ENCODE data around the gene VEZF1. TPM values are rescaled to one million over a fixed set of nuclear protein-coding genes. Genes with fewer than 3 reads are reported as not detected.

The VEZF1 gene
- total RNA-seq, 4 donors from 2014 or later = 88.5 to 147 (median 91.4) TPM

GRCh38 chr17:58019039-58019438, 31.0 kb upstream of the VEZF1 start:
- 80 to 90% methylated on average over 3 of the region's 3 CpGs for WGBS, 2 donors
- Histone ChIP-seq H3K27me3 (no peaks in the 10 kb centered on the region), H3K27ac (no peak overlapping the region), H3K36me3 (no peaks in the 10 kb centered on the region), H3K9me3 (no peaks in the 10 kb centered on the region), H3K4me3 (replicated peaks in 1 of 3) (no peak overlapping the region), H3K4me1 (peaks cover 9 to 12% of the 10 kb centered on the region in 2 donors)
- TF ChIP-seq CTCF (IDR thresholded peaks at IDR 0.05) (no peak), POLR2A (IDR thresholded peaks at IDR 0.05) (no peak)
- intact Hi-C loops (cut with DNase I) = no loop called here
- no peak for DNase-seq

GRCh38 chr17:58010067-58010799, 22.2 kb upstream of the VEZF1 start:
- Histone ChIP-seq H3K9me3 (no peaks in the 10 kb centered on the region), H3K4me3 (replicated peaks in 1 of 3) (no peak overlapping the region), H3K4me1 (peaks cover 14 to 15% of the 10 kb centered on the region in 2 donors), H3K36me3 (peaks cover 4 to 6% of the 10 kb centered on the region in 2 donors), H3K27me3 (no peaks in the 10 kb centered on the region), H3K27ac (no peak overlapping the region)
- TF ChIP-seq POLR2A (IDR thresholded peaks at IDR 0.05) = no peak
- no peak for TF ChIP-seq CTCF (IDR thresholded peaks at IDR 0.05)
- intact Hi-C loops (cut with DNase I) = no loop called here
- no peak for DNase-seq
- WGBS, 2 donors = 92 to 96% methylated on average over 10 of the region's 10 CpGs

GRCh38 chr17:58007781-58008706, 20.0 kb upstream of the VEZF1 start:
- Histone ChIP-seq H3K9me3 (no peaks in the 10 kb centered on the region), H3K27me3 (no peaks in the 10 kb centered on the region), H3K4me1 (peaks cover 17 to 24% of the 10 kb centered on the region in 2 donors), H3K4me3 (replicated peaks in 1 of 3) (peak overlapping the region; percentile 2 to 98 (median 11)), H3K36me3 (peaks cover 24 to 28% of the 10 kb centered on the region in 2 donors), H3K27ac (peak overlapping the region in 2 of 3 donors; percentile 92 to 99)
- intact Hi-C loops (cut with DNase I) = loop anchor here (2.0 to 5.0 kb wide), 2 partner anchors 75 to 104 kb away; partner anchors contain the start of gene DYNLL2
- no peak for TF ChIP-seq CTCF (IDR thresholded peaks at IDR 0.05)
- no peak for TF ChIP-seq POLR2A (IDR thresholded peaks at IDR 0.05)
- DNase-seq = peak in 1 of 2 donors; percentile 4
- WGBS, 2 donors = 25 to 31% methylated on average over 43 to 47 of the region's 47 CpGs

GRCh38 chr17:58006924-58007780, 19.1 kb upstream of the VEZF1 start, which contains the start of gene SRSF1:
TSS of gene SRSF1 (minus strand) at chr17:58007246. CDS start at chr17:58007137, 109 bp downstream.
- Histone ChIP-seq H3K4me3 (replicated peaks in 1 of 3) (peak within 1 kb of the TSS; percentile 87 to 100 (median 98)), H3K36me3 (peaks cover 29 to 36% of the 10 kb centered on the region in 2 donors), H3K27ac (peak within 1 kb of the TSS; percentile 92 to 99 (median 99)), H3K4me1 (peaks cover 17 to 24% of the 10 kb centered on the region in 2 donors), H3K9me3 (no peaks in the 10 kb centered on the region), H3K27me3 (no peaks in the 10 kb centered on the region)
- DNase-seq = peak; percentile 96 to 97
- peak; percentile 85 to 96 for TF ChIP-seq POLR2A (IDR thresholded peaks at IDR 0.05)
- TF ChIP-seq CTCF (IDR thresholded peaks at IDR 0.05) = peak in 1 of 6 experiments; percentile 3
- intact Hi-C loops (cut with DNase I) = loop anchor here (2.0 to 5.0 kb wide), 2 partner anchors 76 to 105 kb away; partner anchors contain the start of gene DYNLL2
- WGBS, 2 donors = 0 to 1% methylated on average over 60 to 71 of the region's 86 CpGs

Measured in thyroid gland (tissue), 4 donors.